Gastroesophageal sphincter (tissue), 3 donors: ENCODE data around the gene TMED4.

Experiments
- CTCF ChIP-seq, 4 experiments: fragments of 200-600 bp in 2 of 4; fragments of 450-650 bp in 2 of 4; sonication (generic) in 1 of 4; IDR thresholded peaks; one replicate each; pipeline ENCODE4 v1.5.1; 2017 to 2019; ENCODE audit warnings: antibody characterized with exemption in 4 of 4, mild to moderate bottlenecking in 2 of 4, moderate library complexity in 2 of 4
- POLR2A ChIP-seq, 2 donors: fragments of 450-650 bp; IDR thresholded peaks; one replicate each; pipeline ENCODE4 v1.6.1; 2017; ENCODE audit warnings: antibody characterized with exemption in 2 of 2, mild to moderate bottlenecking in 2 of 2, moderate library complexity in 1 of 2

- TF ChIP-seq POLR2A (IDR thresholded peaks at IDR 0.05) (no peak), CTCF (IDR thresholded peaks at IDR 0.05) (no peak)
These were observed 33.1 kb downstream of the TMED4 start for GRCh38 chr7:44548893-44549292.
